M059J (cell line): ENCODE data around the gene LYPLA2. TPM values are rescaled to one million over a fixed set of nuclear protein-coding genes. Genes with fewer than 3 reads are reported as not detected.
"Not testable (repeated sequence)": the region's sequence is repeated elsewhere in the genome, so short reads cannot be mapped to it uniquely, and the experiment has no call there.

Source experiments
- DNase-seq: peaks from one replicate; pipeline ENCODE4 v3.0.0-alpha.2; 2012; ENCODE audit warnings: low read depth
- total RNA-seq: library from RNA; depleted of rRNA; stranded (reverse); fragments of >200 nt; shearing (Covaris generic); gene quantifications from 2 replicates; pipeline ENCODE4 v1.2.3, GENCODE V29; 2014; rRNA removed

LYPLA2 gene
- total RNA-seq, 1 experiment from 2014 or later = 71.7 TPM

- no peak for DNase-seq
Measured at GRCh38 chr1:23827717-23828116, 36.8 kb downstream of the LYPLA2 start.

- DNase-seq = not testable (repeated sequence)
Measured at GRCh38 chr1:23834156-23834555, 43.2 kb downstream of the LYPLA2 start.

- no peak for DNase-seq
Measured at GRCh38 chr1:23836037-23836436, 45.1 kb downstream of the LYPLA2 start.

GRCh38 chr1:23837908-23838307 lies 47.0 kb downstream of the LYPLA2 start:
- no peak for DNase-seq

- DNase-seq = peak; percentile 49
Measured at GRCh38 chr1:23838401-23838866, 47.5 kb downstream of the LYPLA2 start.

GRCh38 chr1:23843644-23844043 lies 52.7 kb downstream of the LYPLA2 start:
- no peak for DNase-seq

Other genes starting within 250 kb of the LYPLA2 start
- gene ID3, start 231.6 kb upstream of the LYPLA2 start, total RNA-seq = 909 and 1,078 TPM in 2 replicates
- gene RPL11, start 99.3 kb upstream of the LYPLA2 start, total RNA-seq = 897 and 1,213 TPM in 2 replicates
- gene ELOA, start 47.7 kb upstream of the LYPLA2 start, total RNA-seq = 57.6 and 74.5 TPM in 2 replicates
- 81.8 and 95.6 TPM in 2 replicates for gene PITHD1, start 12.7 kb upstream of the LYPLA2 start, total RNA-seq
- gene GALE, start 9.6 kb downstream of the LYPLA2 start, total RNA-seq = 64.3 and 80.7 TPM in 2 replicates
- 41.8 and 43.2 TPM in 2 replicates for gene HMGCL, start 34.3 kb downstream of the LYPLA2 start, total RNA-seq
- gene FUCA1, start 77.1 kb downstream of the LYPLA2 start, total RNA-seq = 65.9 and 67.4 TPM in 2 replicates
- gene CNR2, start 122.2 kb downstream of the LYPLA2 start, total RNA-seq = not detected in 2 replicates
- gene PNRC2, start 168.7 kb downstream of the LYPLA2 start, total RNA-seq = 89.5 and 148 TPM in 2 replicates
- gene SRSF10, start 189.2 kb downstream of the LYPLA2 start, total RNA-seq = 74.6 and 108 TPM in 2 replicates